Ramos (cell line): Measurements from ENCODE around the gene MFAP5.

Source experiments
- in situ Hi-C: fragments of 300-500 bp; cut with MboI; formaldehyde crosslinking; loops from one replicate; pipeline ENCODE4 v1.14.3; 2022; ENCODE audit warnings: low sequenced_read_pairs; ENCODE audit not compliant: unreplicated experiment

The MFAP5 gene, protein sequence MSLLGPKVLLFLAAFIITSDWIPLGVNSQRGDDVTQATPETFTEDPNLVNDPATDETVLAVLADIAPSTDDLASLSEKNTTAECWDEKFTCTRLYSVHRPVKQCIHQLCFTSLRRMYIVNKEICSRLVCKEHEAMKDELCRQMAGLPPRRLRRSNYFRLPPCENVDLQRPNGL

DNA sequence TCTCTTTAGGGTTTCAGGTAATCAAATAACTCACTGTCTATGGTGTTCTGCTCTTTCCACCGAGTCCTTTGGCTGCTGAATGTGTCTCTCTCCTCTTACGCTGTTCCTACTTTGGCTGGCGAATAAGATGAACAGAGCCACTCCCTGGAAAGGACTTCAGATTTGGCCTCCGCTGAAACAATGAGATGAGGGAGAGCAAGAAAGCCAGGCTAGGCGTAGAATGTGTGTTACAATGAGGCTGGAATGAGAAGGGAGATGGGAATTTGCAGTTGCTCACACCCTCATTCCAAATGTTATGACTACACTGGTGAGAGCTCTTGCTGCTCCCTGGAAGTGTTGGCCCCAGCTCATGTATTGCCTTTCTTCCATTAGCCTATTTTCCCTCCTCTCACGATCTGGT, at the start of gene MFAP5:
MFAP5 (minus strand) TSS at position 234 of the 400 bp plus-strand sequence. CDS start 722 bp downstream, outside the sequence.
- in situ Hi-C loops, result loop anchor here (10.0 kb wide), 1 partner anchor 382 kb away; no protein-coding TSS in a partner anchor

- in situ Hi-C loops, result no loop called here
These were observed 46.7 kb upstream of the MFAP5 start for GRCh38 chr12:8709124-8709830.

DNA sequence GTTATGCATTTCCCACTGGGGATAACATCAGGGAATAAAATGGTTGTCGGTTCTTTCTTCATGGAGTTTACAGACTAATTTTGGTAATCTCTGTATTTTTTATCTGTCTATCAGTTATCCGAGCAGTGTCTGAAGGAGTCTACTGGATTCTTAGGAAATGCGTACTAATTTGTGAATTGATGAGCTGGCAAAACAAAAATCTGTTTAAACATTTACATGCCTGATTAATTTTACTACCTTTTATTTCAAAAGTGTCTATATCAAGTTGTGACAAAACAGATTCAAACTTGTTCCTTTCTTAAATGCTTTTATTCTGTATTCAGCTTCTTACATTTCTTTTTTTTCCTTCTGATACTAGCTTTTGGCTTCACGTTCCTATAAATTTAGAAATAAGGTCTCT, 39.5 kb upstream of the MFAP5 start:
- in situ Hi-C loops, result no loop called here

- in situ Hi-C loops, result no loop called here
These were observed 38.5 kb upstream of the MFAP5 start for GRCh38 chr12:8701046-8701660.

GRCh38 chr12:8699714-8700113, 37.1 kb upstream of the MFAP5 start:
- in situ Hi-C loops, result no loop called here

GRCh38 chr12:8698879-8699278, 36.3 kb upstream of the MFAP5 start:
- in situ Hi-C loops, result no loop called here

GRCh38 chr12:8698132-8698851, 35.7 kb upstream of the MFAP5 start:
- in situ Hi-C loops, result no loop called here

DNA sequence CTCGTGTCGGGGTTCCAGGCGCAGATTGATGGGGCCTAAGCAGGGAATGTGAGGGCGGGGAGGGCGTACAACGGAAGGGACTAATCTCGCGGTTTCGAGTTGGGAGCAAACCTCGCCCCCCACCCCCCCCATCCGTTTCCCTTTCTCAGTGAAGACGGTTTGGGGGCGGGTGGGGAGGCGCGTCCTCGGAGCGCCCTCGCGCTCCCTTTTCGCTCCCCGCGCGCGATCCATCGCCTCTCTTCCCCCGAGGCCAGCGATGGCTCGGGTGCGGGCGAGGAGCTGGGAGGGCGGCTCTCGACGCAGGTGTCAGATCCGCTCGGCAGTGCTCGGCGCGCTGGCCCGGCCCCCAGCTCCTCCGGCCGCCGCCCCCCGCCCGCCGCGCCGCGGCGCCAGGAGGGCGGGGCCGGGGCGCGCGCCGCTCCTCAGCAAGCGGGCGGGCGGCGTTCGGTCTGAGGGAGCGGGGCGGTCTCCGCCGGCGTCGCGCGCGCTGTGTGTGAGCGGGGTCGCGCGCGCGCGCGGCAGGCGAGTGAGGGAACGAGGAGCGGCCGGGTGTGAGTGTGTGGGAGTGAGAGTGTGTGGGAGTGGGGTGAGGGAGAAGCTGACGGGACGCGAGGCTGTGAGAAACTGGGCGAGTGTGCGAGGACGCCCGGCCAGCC, 35.0 kb upstream of the MFAP5 start, which contains the start of gene RIMKLB:
RIMKLB (plus strand) TSS at position 516 of the 656 bp plus-strand sequence. CDS start 15,876 bp downstream, outside the sequence.
- in situ Hi-C loops, result no loop called here

DNA sequence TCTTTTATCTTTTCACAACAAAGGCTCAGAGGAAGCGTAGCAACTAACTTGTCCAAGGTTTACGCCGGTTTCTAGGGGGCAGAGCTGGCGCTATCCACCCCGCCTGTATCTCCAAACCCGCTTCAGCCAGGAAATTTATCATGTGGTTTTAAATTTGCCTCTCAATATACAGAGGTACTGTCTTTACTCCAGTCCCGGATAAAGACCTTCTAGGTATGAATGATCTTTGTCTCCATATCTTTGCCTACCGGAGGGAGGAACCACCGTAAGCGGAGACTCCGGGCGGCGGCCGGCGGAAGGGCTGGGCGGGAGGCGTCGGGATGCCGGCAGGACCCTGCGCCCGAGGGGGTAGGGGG, 34.5 kb upstream of the MFAP5 start:
- in situ Hi-C loops, result no loop called here

DNA sequence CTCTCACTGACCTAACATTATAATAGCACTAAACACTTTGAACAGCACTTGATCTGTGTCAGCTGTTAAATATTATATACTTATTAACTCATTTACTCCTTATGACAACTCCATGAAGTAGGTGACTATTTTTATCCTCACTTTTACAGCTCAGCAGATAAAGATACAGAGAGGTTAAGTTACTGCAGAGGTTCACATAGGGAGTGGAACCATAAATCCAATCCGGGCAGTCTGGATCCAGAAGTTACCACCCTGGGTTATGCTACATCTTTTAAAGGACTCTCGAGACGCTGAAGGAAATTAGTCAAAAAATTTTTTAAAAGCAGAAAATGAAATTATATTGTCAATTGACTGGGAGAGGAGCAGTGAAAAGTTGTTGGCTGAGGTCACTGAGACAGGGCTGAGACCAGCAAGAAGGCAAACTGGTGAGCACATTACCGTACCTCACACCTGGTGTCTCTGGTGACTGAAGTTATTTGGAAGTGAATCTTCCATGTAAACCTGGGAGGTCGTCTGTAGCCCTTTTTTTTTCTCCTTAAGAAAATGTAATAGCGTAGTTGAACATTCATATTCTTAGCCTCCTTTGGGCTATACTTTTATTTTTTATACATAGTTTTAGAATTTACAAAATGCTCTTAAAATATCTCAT, 33.9 kb upstream of the MFAP5 start:
- in situ Hi-C loops, result no loop called here

- in situ Hi-C loops, result no loop called here
These were observed 32.5 kb upstream of the MFAP5 start for GRCh38 chr12:8695116-8695515.

GRCh38 chr12:8692573-8692972, 29.9 kb upstream of the MFAP5 start:
- in situ Hi-C loops, result no loop called here

DNA sequence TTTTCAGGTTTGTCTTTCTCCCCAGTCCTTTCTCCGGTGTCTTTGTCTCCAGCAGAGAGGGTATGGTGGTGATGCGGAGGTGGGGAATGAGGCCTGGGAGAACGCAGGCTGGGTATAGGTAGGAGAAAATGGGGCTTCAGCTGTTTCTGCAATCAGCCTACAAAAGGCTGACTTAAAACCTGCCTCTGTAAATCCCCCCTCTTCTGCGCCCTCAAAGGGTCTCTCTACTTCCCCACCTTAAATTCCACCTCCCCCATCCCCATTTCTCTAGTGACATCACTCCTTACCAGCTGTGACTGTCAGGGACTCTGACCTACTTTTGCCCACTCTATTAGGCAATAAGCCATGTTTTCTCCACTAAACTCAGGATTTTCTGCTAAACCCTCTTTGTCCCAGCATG, 27.1 kb upstream of the MFAP5 start:
- in situ Hi-C loops, result loop anchor here (10.0 kb wide), 1 partner anchor 205 kb away; no protein-coding TSS in a partner anchor

GRCh38 chr12:8687846-8688601, 25.4 kb upstream of the MFAP5 start:
- in situ Hi-C loops, result loop anchor here (10.0 kb wide), 1 partner anchor 207 kb away; no protein-coding TSS in a partner anchor

DNA sequence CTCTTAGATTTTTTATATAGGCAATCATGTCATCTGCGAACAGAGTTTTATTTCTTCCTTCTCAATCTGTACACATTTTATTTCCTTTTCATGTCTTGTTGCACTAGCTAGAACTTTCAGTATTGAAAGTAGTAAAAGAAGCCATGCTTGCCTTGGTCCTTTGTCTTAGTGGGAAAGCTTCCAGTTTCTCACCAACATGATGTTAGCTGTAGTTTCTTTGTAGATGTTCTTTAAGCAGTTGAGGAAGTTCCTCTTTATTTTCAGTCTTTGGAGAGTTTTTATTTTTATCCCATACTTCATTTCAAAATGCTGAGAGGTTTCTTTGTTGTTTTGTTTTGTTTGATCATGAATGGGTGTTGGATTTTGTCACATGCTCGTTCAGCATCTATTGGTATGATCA, 22.4 kb upstream of the MFAP5 start:
- in situ Hi-C loops, result loop anchor here (10.0 kb wide), 1 partner anchor 210 kb away; no protein-coding TSS in a partner anchor

DNA sequence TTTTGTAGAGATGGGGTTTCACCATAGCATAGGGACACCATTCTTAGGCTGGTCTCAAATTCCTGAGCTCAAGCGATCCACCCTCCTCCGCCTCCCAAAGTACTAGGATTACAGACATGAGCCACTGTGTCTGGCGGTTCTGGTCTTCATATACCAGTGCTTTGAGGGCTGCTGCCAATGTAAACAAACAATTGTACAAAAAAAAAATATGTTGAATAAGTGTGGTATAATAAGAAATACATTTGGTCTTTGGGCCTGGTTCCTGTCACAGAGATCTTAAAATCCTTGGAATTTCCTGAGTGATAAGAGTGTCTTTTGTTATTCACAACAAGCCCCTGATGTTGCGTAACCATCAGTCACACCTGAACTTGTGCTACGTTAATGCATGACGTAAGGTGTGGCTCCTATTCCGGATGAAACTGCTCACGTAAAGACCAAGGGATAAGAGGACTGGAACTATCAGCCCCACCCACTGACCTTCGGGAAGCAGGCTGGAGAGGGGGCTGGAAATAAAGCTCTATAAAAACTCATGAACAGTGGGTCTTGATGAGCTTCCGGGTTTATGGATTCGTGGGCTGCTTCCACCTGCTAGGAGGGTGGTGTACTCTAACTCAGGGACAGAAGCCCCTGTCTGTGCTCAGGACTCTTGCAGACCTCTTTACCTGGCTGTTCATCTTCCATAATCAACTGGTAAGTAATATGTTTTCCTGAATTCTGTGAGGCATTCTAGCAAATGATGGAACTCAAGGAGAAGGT, 18.7 kb upstream of the MFAP5 start:
- in situ Hi-C loops, result loop anchor here (5.0 to 10.0 kb wide), 2 partner anchors 186 to 213 kb away; no protein-coding TSS in a partner anchor

DNA sequence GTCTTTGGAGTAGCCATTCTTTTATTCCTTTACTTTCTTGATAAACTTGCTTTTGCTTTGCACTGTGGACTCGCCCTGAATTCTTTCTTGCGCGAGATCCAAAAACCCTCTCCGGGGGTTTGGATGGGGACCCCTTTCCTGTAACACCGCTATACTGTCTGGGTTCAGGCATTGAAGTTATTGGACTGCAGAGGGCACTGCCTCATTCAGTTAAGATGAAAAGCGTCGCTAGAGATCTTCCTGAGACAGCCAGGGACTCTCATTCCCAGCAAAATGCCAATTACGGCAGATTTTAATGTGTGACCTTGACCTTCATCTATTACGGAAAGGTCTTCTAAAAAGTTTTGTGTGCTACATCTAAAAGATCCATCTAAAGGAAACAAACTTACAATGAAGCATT, 17.9 kb upstream of the MFAP5 start:
- in situ Hi-C loops, result loop anchor here (5.0 to 10.0 kb wide), 2 partner anchors 187 to 214 kb away; no protein-coding TSS in a partner anchor

DNA sequence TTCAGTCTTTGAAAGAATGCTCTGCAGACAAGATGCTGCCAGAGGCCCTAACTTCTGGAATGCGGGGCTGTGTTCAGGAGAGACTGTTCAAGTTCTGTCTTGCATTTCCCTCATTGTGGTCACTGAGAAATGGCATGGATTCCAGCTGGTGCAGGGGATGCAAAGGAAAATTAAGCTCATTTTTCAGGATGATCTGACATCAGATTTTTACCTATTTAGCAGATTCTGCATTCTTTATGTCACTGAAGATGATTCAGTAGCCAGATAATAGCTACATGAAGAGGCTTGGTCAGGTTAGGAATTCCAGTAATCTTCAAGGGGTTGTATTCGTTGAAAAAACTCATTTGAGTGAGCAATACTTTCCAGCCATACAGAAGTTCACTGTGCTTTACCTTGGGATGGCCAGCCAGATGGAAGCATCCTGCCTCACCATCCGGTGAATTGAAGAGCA, 16.1 kb upstream of the MFAP5 start:
- in situ Hi-C loops, result no loop called here
